Neural progenitor cell (in vitro differentiated cells): ENCODE results near the gene INPP5K.
"Not testable (repeated sequence)": the region's sequence is repeated elsewhere in the genome, so short reads cannot be mapped to it uniquely, and the experiment has no call there.

ENCODE experiments used
- EZH2 ChIP-seq: fragments of 200-600 bp; sonication (generic); IDR thresholded peaks from 2 replicates; pipeline ENCODE4 v1.6.1; 2017; ENCODE audit warnings: antibody characterized with exemption, mild to moderate bottlenecking, moderate library complexity
- TF ChIP-seq, protein P1 (sequence below): fragments of 200-600 bp; sonication (generic); IDR thresholded peaks from 2 replicates; pipeline ENCODE4 v1.5.1; 2017; ENCODE audit warnings: antibody characterized with exemption, mild to moderate bottlenecking

DNA sequence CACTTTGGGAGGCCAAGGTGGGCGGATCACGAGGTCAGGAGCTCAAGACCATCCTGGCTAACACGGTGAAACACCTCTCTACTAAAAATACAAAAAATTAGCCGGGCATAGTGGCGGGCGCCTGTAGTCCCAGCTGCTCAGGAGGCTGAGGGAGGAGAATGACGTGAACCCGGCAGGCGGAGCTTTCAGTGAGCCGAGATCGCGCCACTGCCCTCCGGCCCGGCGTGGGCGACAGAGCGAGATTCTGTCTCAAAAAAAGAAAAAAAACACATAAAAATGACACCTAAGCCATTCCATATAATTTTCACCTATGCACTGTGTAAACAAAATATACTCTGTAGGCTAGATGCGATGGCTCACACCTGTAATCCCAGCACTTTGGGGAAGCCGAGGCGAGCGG is 66.2 kb downstream of the INPP5K start:
- TF ChIP-seq, protein P1, sequence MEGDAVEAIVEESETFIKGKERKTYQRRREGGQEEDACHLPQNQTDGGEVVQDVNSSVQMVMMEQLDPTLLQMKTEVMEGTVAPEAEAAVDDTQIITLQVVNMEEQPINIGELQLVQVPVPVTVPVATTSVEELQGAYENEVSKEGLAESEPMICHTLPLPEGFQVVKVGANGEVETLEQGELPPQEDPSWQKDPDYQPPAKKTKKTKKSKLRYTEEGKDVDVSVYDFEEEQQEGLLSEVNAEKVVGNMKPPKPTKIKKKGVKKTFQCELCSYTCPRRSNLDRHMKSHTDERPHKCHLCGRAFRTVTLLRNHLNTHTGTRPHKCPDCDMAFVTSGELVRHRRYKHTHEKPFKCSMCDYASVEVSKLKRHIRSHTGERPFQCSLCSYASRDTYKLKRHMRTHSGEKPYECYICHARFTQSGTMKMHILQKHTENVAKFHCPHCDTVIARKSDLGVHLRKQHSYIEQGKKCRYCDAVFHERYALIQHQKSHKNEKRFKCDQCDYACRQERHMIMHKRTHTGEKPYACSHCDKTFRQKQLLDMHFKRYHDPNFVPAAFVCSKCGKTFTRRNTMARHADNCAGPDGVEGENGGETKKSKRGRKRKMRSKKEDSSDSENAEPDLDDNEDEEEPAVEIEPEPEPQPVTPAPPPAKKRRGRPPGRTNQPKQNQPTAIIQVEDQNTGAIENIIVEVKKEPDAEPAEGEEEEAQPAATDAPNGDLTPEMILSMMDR: not testable (repeated sequence)
- TF ChIP-seq EZH2: not testable (repeated sequence)
